ENCODE results near the gene SPINK4.

SPINK4 gene

DNA sequence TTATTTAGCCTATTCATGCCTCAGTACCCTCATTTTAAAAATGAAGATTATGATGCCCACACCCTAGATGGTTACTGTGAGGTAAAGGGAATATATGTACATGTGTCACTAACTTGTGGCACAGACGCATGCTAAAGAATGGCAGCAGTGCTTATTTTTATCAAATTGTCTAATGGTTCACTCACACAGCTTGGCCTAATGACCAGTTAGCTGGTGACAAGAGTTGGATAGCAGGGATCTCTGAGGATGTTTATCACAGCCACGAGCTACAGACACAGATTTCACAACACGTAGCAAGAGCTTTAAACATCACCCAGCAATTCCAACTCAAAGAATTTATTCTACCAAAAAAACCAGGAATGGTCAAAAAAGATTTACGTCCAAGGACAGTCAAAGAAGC lies 17.3 kb downstream of the SPINK4 start:
- DNase-seq (ENCODE audit: low spot score): no peak

DNA sequence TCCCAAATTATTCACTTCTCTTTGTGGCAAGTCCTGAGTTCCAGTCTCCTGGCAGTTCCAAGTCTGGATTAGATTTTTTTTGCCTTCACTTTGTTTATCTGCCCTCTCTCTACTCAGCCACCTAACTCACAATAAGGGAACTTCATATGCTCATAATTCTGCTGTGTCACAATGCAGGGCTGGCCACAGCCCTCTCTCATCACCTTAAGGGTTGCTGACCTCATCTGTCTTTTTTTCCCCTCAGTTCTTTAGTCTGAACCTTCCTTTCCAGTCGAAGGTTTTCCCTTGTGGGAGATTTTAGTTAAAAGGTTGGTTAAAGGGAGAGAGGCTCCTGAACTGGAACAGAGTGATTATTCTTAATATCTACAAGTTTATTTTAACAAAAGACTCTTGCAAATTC lies 20.4 kb downstream of the SPINK4 start:
- no peak for DNase-seq (ENCODE audit: low spot score)

DNA sequence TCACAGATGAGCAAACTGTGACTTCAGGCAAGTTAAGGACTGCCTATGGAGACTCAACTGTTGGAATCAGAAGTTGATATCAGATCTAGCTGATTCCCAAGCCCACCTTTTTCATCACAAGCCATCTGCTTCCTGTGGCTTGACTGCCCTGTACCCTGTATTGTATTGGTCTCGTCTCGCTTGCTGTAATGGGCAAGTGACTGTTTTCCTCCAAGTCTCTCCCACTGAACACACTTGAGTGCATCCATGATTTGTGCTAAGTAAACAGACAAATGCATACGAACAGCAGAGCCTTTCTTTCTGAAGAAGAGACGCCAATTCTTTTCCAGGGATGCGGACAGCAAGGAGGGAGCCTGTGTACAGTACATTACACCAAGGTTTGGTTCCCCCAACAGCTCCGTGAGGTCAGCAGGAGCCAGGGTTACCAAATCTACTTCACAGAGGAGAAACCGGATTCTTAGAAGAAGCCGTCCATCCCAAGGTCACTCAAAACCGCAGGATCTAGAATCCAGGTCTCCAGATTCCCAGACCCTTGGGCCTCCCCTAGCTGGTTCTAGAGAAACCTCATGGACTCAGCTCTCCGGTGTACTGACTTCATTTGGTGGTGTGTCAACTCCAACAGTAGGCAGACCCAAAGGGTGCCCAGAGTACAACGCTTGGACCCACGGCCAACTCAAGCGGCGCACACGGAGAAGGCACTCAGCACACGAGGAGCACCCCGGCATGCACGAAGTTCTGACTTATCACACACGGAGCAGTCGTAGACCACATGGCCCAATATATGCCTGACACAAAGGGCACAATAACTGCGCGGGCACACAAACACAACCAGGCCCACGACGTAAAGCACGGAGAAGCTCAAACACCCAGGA lies 23.4 kb downstream of the SPINK4 start:
- DNase-seq (ENCODE audit: low spot score): peak; percentile 28

DNA sequence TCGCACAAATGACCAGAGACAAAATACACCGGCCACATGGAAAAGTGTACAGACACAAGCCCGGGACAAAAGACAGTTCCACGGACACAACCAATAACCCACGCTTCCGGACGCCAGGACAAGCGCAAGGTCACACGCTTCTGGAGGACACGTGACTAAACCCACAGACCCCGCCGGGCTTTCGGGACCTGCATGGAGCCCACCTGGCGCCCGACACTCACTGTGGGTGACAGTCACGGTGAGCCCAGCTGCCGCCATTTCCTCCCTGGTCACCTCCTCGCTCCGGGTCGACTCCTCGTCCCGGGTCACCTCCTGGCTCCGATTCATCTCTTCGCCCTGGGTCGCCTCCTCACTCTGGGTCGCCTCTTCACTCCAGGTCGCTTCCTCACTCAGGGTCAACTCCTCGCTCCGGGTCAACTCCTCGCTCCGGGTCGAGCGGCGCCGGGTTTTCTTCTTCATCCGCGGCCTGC lies 24.1 kb downstream of the SPINK4 start:
- DNase-seq (ENCODE audit: low spot score): peak; percentile 72

DNA sequence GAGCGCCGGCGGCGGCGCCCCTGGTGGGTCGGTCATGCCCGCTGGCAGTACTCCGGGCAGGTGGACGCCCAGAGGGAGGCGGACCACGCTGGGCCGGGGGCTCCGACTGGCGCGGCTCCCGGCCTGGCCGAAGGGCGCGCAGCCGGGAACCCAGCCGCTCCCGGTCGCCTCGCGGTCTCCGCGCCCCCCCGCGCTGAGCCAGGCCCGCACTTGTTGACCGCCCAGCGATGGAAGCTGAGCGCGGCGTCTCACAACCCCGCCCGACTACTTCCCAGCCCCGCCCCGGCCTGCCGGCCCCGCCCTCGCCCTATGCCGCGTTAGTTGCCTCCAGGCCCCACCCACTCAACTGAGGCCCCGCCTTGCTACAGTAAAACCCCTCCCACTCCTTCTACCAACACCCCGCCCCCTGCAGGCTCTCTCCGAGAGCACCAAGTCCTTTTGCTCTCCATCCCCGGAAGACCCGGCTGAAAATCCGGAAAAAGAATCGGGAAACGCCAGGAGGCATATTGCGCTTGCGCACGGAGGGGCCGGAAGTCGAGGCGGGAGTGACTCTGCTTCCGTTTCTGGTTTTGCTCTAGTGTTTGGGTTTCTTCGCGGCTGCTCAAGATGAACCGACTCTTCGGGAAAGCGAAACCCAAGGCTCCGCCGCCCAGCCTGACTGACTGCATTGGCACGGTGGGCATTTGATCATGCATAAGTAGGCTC lies 24.7 kb downstream of the SPINK4 start, which contains the start of the genes BAG1 and CHMP5:
Gene BAG1 (minus strand): TSS at position 236 of the 705 bp plus-strand sequence.
Gene CHMP5 (plus strand): TSS at position 577 of the 705 bp plus-strand sequence. CDS start 30 bp downstream, at position 607.
- DNase-seq (ENCODE audit: low spot score): peak; percentile 100

DNA sequence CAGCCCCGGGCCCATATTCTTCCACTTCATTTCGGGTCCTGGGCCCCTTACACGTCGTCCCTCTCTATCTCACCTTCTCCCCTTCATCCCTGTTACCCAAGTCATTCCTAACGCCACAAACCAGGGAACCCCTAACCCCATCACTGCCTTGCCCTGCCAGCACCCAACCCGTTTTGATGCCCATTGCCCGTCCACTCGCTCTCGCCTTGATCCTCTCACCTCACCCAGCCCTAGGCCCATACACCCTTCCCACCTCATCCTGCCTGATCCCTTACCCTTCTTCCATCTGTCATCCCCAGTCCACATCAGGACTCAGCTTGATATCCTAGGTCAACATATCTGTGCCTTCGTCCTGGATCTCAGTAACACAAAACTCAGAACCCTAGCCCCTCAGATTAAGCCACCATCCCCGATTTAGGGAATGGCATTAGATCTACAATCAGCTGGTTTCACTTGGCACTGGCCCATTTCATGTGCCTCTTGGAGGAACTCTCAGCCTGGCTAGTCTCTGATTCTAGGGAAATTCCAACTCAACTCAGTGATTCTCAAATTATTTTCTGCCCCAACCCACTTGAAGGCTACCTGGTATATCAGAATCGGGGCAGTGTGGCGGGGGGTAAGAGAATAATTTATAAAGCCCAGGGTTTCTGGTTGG lies 25.4 kb downstream of the SPINK4 start:
- DNase-seq (ENCODE audit: low spot score): no peak

DNA sequence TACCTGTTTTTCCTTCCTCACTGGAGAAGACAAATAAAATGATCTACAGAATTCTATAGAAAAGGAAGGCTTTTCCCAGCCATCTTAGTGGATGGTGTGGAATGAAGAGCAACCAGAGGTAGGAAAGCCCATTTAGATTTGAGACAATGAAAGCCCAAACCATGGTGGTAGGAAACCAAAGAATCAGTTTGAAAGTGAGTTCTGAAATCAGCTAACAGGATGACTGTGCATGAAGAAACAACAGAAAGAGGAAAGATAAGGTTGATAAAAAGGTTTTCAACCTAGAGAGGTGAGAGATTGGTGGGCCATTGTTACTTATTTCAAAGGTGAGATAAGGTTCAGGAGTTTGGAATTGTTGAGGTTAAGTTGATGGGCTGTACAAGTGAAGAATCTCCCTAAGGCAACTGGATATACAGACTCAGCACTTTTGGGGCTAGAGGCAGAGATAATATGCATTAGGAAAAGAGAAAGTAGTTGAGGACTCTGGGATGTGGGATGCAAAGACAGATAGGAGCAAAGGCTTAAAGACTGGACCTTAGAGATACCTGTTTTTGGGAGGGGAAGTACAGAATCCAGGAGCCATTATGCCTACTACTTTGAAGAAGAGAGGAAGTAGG lies 27.3 kb downstream of the SPINK4 start:
- no peak for DNase-seq (ENCODE audit: low spot score)

DNA sequence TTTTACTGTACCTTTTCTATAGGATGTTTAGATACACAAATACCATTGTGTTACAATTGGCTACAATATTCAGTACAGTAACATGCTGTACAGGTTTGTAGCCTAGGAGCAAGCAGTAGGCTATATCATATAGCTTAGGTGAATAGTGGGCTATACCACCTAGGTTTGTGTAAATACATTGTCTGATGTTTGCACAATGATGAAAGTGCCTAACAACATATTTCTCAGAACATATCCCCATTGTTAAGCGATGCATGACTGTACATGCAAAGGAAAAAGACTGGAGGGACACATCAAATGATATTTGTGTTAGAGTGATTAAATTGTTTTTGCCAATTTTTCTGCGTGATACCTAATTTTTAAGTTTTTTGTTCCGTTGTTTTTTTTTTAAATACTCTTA lies 30.2 kb downstream of the SPINK4 start:
- no peak for DNase-seq (ENCODE audit: low spot score)

DNA sequence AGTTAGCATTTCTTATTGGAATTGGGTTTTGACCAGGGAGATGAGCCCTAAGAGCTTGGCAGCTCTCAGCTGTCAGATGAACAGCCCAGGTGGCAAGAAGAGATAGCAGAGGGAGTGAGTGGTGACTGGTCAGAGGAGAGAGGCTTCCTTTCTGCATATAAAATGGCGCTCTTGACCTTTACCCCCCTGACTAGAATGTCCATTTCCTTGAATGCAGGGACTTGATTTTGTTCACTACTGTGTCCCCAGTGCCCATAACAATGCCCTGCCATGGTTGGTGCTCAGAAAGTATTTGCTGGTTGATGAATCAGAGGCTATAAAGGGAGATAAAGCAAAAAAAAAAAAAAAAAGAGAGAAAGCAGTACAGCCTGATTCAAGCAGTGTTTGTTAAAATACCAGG lies 32.1 kb downstream of the SPINK4 start:
- DNase-seq (ENCODE audit: low spot score): no peak

DNA sequence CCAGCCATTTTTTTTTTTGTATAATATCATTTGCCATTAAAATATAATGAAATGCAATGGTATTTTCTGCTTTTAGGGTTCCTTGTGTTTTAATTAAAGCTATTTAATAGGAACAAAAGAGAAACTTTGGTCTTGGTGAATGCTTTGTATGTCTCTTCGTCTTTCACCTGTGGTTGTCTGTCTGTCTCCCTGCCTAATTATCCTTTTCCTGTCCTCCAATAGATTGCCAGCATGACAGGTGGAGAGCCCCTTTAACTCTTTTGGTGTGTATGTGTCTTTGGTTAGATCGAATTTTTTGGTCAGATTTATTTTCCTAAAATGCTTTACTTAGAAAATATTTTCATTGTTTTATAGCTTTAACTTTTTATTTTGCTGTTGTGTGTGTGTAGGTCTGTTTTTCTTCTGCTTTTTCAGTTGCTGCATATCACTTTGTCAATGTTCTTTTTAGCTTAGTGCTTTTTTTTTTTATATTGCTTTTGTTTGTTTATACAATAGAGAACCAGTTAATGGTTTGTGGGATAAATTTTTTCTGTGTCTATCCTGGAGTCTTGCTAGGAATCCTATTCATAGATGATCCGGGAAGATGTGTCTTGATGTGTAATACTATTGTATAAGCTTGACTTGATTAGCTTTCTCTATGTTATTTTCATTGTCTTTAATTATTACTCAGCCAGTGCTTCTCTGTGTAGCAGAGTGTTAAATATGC lies 33.5 kb downstream of the SPINK4 start:
- no peak for DNase-seq (ENCODE audit: low spot score)

DNA sequence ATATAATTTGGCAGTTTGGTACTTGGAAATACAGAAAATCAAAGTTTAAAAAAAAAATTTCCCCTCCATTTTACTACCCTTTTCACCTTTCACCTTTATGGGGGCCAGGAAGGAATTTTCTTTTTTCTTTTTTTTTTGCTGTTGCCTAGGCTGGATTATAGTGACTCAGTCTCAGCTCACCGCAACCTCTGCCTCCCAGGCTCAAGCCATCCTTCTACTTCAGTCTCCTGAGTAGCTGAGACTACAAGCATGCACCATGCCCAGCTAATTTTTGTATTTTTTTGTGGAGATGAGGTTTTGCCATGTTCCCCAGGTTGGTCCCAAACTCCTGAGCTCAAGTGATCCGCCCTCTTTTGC lies 34.0 kb downstream of the SPINK4 start:
- no peak for DNase-seq (ENCODE audit: low spot score)

DNA sequence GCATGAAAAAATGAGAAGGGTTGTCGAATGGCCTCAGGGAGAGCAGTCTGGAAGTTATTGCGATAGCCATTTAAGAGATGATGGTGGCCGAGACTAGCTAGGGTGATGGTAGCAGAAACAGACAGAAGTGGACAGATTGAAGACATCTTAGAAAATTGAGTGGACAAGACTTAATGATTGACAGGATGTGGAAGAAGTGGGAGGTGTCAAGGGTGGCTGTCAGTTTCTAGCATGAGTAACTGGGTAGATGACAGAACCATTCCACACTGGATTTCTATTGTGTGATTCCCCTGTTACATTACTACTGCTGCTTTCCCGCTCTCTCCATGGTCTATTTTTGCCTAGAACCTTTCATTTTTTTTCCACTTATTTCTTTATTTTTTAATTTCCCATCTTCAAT lies 37.5 kb downstream of the SPINK4 start:
- DNase-seq (ENCODE audit: low spot score): no peak

DNA sequence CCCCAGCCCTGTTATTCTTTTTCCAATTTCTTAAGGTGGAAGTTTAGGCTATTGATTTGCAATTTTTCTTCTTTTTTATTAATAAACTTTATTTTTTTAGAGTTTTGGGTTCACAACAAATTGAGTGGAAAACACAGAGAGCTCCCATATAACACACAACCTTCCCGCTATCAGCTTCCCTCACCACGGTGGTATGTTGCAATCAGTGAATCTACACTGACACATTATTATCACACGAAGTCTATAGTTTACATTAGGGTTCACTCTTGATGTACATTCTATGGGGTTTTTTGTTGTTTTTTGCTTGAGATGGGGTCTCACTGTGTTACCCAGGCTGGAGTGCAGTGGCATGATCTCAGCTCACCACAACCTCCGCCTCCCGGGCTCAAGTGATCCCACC lies 45.5 kb downstream of the SPINK4 start:
- DNase-seq (ENCODE audit: low spot score): no peak

DNA sequence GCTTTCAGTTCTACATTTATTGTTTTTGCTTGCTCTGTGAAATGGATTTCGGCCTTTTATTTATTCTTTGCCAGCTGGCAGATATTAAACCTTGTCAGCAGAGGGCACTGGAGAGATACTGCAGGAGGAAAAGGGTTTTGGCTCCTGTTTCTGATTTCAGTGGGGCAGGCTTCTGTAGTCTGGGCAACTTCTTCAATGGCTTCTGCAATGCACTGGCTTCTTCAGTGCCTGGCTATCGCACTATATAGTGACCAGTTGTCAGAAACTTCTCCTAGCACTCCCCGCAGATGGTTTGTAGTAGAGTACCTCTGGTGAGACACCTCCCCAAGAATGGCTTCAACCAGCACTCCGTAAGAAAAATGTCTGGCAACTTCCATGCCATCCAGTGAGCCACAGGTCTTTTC lies 47.1 kb downstream of the SPINK4 start:
- peak; percentile 92 for DNase-seq (ENCODE audit: low spot score)

DNA sequence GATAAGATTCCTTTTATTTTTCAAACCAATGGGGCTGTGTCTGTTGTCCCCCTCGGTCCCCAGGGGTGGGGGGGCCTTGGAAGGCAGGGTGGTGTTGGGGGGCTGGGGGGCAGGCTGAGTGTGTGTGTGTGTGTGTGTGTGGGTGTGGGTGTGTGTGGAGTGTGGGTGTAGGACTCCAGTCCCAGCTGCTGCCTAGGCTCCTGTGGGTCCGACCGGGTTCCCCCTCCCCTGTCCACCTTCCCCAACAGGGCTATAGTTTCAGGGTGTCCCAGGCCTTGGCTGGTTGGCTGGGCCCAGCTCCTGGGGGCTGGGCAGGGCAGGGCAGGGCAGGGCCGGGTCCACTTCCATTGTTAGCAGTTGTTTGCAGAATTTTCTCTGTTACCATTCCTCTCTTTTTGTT lies 48.3 kb downstream of the SPINK4 start:
- DNase-seq (ENCODE audit: low spot score): no peak

DNA sequence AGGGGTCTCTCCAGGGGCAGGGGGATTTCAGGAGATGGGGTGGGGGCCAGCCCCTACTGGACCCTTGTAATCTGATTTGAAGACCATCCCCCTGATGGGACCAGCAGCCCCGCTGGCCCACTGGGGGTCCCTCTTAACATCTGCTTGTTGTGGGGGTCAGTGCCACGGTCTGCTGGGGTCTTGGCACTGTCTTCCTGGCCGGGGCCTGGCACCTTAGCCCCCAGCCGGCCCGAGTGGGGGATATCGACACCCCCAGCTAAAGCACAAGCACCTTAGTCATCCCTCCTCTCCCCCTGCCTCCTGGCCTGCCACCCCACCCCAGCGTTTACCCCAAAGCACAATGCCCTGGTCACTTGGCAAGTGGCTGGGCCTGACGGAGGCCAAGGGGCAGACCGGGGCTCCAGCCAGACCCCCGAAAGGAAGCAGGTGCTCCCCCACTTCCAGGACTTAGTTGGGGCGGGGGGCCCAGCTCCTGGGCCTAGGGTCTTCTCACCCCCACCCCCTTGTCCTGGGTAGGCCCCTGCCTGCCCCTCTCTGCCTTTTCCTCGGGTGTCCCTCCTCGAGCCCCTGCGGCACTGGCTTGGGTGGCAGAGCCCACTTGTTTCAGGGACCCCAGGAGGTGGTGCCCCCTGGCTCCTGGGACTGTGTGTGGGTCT lies 49.0 kb downstream of the SPINK4 start:
- DNase-seq (ENCODE audit: low spot score): no peak

DNA sequence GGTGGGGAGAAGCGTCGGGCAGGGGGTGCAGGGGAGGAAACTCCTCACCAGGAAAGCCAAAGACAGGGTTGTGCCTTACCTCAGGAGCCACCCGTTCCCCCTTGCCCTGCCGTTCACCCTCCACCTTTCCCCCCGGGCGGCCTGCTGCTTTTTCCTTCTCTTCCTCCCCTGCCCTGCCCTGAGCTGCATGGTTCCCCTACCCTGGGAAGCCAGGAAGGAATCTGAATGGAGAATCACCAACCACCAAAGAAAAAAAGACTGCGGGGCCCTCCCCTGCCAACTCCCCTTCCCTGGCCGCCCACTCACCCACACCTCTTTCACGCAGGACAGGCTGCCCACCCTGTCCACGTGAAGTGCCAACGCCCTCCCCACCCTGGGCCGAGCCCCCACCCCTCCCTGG lies 49.5 kb downstream of the SPINK4 start:
- DNase-seq (ENCODE audit: low spot score): peak; percentile 26

DNA sequence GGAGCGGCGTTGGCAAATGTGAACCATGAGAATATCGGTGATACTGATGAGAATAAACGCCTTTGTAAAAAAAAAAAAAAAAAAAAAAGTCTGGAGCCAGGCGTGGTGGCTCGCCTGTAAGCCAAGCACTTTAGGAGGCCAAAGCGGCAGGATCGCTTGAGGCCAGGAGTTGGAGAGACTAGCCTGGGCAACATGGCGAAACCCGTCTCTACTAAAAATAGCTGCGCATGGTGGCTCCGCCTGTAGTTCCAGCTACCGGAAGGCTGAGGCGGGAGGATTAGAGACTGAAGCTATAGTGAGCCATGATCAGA lies 49.9 kb downstream of the SPINK4 start:
- no peak for DNase-seq (ENCODE audit: low spot score)

DNA sequence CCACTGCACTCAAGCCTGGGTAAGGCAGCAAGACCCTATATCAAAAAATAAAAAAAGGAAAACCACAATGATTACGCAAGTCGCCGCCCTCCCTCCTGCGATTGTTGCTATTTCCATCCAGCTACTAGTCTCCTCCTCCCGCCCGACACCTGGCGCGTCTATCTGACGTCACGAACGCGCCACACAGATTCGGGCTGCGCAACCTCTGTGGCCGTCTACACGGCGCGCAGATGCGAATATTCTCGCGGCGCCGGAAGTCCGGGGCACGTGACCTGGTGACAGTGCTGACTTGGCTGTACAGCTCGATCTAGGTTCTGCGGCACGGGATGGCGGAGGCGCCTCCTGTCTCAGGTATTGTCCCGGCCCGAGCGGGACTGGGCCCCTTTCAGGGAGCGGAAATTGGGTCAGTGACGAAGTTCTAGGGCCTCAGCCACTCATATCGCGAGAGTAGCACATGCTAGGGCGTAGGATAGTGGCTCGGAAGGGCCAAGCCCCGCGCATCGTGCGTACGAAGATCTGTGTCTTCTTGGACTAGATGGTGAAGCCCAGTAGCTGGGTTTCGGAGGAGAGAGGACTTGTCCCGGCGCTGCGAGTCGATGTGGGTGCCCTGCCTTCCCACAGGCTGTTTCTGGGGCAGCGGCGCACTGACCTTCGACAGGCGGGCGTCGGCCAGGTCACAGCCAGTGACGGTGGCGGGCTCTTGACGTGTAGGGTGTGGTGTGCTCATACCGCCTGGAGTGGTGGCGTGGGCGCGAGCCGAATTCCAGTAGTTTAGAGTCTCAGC lies 50.5 kb downstream of the SPINK4 start, which contains the start of gene NFX1:
Gene NFX1 (plus strand): TSS at position 270 of the 784 bp plus-strand sequence. CDS start 57 bp downstream, at position 327.
- DNase-seq (ENCODE audit: low spot score): peak; percentile 99

DNA sequence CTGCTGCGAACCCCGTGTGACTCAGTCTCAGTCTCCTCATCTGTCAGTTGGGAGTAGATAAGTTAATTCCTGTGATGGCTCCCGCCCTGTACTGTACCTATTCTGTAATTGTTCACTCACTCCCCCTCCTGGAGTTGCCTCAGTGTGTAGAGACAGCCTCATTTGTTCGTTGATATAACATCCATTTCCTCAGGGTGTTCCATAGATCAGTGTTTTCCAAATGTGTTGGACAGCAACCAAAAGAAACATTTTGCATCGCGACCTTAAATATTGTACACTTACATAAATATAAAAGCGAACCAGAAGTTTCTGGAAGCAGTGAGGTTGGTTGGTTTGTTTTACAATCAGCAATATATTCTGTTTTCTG lies 51.0 kb downstream of the SPINK4 start:
- DNase-seq (ENCODE audit: low spot score): no peak
